ACHN (cell line): ENCODE results near the gene FGF8.
"Not testable (repeated sequence)": the region's sequence is repeated elsewhere in the genome, so short reads cannot be mapped to it uniquely, and the experiment has no call there.

Experiments
- DNase-seq: peaks from one replicate; pipeline ENCODE4 v3.0.0-alpha.2; 2015
- in situ Hi-C: cut with HindIII; loops from 2 replicates; pipeline ENCODE4 v1.10.0; 2017; ENCODE audit warnings: low sequenced_read_pairs, low pct_ligation_motif_present, low pct_unique_long_range_greater_than_20kb

The FGF8 gene

GRCh38 chr10:101775273-101776160 lies at the start of gene FGF8:
Gene FGF8, minus strand, starts transcription at chr10:101776114. Its CDS starts 214 bp downstream, at chr10:101775900.
- in situ Hi-C loops, result no loop called here
- DNase-seq, result no peak

- in situ Hi-C loops, result no loop called here
- DNase-seq, result no peak
These were observed 48.8 kb upstream of the FGF8 start for GRCh38 chr10:101824736-101825135.

GRCh38 chr10:101818872-101819633 lies 43.1 kb upstream of the FGF8 start:
- in situ Hi-C loops, result no loop called here
- no peak for DNase-seq

DNA sequence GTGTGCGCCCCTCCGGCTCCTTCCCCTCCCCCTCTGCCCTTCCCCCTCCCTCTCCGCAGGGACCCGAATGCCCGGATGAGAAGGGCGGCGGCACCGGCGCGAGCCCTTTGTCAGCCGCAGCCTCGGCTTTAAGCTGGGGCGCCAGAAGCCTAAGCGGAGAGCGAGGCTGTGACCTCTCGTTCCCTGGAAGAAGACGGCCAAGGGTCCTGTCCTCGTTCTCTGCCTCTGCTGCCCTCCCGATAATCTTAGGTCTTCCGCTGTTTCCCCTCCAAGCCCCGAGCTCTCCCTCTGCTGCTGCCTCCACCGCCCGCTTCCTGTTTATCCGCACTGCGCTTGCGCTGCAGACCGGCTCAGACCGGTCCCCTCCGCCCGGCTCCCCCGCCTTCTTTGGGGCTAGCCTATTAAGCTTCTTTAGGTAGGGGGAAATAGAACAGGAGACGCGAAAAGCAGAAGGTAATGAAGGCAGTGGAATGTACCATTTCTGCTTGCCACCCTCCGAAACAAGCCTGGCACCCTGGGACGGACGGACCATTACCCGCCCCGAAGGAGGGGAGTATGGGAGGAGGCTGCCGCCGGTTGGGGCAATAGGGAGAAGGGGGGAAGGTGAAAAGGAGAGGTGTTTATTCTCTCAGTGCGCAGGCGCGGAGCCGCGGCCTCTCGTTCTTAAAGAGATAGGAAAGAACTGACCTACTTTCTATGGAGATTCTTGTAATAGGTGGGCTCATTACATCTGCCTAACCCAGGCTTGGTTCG lies 42.4 kb upstream of the FGF8 start, which contains the start of gene OGA:
TSS of gene OGA (minus strand) at position 326 of the 753 bp plus-strand sequence. CDS start 422 bp downstream, outside the sequence.
- in situ Hi-C loops, result no loop called here
- peak; percentile 99 for DNase-seq

DNA sequence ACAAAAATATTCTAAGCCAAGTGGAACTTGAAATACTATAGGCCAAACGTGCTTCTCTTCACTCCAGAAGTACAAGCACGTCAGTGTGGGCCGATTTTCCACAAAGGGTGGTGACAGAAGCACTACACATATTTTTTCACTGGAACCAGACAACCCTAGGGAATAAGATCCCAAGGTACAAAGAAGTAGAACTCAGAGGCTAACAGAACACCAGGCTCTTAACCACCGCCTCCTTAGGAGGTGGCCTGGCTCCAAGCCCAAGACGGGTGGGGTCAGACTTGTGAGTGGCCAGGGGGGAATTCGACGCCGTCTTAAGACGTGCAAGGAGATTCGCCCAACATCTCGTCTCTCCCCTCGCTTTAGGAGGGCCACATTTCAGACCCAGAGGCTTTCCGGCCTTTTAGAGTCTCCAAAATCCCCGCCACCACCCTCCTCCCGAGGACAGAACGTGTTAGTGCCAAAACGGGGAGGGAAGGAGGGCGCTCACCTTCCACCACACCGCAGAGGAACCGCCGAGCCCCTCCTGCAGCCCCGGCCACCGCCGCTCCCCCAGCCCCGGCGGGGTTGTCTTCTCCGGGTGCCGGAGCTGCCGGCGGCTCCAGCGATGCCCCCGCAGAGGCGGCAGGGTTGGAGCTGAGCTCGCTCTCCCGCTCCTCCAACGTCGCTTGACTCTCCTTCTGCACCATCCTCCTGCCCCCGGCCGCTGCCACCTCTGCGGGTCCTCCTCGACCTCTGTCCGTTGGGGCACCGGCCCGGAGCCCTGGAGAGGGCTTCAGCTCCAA lies 41.6 kb upstream of the FGF8 start:
- DNase-seq, result peak; percentile 94
- in situ Hi-C loops, result no loop called here

- DNase-seq, result no peak
- in situ Hi-C loops, result no loop called here
These were observed 41.0 kb upstream of the FGF8 start for GRCh38 chr10:101816913-101817336.

DNA sequence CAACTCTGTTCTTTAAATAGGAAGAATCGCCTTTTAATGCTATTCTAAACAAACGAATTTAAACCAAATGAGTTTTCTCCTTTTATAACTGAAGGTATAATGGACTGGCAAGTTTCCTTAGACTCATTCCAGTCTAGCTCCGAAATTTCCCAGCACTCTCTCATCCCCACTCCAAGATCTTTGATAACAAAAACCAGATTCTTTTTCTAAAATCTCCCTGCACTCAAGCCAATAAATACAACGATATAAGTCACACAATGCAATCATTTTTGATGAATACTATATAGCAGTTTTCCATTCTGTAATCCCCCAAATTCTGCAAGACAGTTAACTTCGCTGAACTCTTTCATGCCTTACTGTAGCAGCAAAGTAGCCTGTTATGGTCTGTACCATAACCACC lies 40.5 kb upstream of the FGF8 start:
- DNase-seq, result no peak
- in situ Hi-C loops, result no loop called here

- in situ Hi-C loops, result no loop called here
- no peak for DNase-seq
These were observed 38.7 kb upstream of the FGF8 start for GRCh38 chr10:101814466-101815071.

GRCh38 chr10:101812606-101813005 lies 36.7 kb upstream of the FGF8 start:
- in situ Hi-C loops, result no loop called here

DNA sequence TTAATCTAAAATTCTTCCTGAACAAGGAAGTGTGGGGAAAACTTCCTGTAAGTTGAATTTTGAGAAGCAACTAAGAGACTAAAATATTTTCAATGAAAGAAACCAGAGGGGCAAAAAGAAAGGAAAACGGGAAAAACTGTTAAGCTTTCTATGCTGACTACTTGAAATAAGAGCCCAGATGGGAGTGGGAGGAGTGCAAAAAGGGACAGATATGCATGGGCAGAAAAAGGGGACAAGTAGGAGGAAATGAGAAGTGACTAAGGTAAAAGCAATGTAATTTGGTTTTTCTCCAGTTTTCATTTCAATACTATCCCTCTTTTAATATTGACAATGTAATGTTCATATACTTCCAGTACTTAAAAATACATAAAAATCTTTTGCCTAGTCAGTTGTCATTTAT lies 31.2 kb upstream of the FGF8 start:
- DNase-seq, result no peak
- in situ Hi-C loops, result no loop called here

More at GRCh38 chr10:101812606-101813005, 36.7 kb upstream of the FGF8 start:
- DNase-seq, result no peak

- in situ Hi-C loops, result no loop called here
- DNase-seq, result no peak
These were observed 27.6 kb upstream of the FGF8 start for GRCh38 chr10:101803511-101803910.

DNA sequence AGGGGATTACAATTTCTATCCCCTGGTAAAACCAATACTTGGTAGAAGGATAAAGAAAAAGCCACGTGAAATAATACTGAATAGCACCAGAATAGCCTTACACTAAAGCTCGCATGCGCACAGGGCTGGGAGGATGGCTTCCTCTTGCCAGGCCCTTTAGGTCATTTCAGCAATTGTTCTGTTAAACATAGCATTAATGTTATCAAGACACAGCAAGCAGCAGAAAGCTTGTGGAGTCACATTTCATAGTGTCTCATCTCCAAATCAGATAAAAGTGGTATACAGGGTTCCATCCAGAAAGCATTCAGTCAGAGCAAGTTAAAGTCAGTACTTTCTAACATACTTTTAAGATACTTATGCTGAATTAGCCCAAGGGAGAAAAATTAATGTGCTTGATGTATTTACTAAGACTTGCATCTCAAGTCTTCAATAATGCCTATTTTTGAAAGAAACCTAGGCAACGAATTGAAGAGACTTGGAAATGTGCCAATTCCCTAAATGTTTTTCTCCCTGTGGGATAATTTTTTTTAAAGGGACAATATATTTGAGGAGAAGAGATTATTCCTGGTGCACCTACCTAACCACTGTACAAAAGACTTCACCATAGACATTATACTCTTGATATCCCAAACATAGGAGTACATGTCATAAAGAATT lies 21.6 kb upstream of the FGF8 start:
- in situ Hi-C loops, result no loop called here
- DNase-seq, result no peak

- no peak for DNase-seq
- in situ Hi-C loops, result no loop called here
These were observed 17.6 kb upstream of the FGF8 start for GRCh38 chr10:101793526-101793925.

DNA sequence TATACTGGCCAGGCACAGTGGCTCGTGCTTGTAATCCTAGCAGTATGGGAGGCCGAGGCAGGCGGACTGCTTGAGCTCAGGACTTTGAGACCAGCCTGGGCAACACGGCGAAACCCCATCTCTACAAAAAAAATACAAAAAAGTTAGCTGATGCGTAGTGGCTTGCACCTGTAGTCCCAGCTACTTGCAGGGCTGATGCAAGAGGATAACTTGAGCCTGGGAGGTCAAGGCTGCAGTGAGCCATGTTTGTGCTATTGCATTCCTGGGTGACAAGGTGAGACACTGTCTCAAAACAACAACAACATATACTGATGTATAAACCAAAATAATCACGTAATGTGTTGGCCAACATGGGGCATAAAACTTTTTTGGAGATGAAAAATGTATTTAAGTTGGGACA lies 13.8 kb upstream of the FGF8 start:
- in situ Hi-C loops, result no loop called here
- no peak for DNase-seq

DNA sequence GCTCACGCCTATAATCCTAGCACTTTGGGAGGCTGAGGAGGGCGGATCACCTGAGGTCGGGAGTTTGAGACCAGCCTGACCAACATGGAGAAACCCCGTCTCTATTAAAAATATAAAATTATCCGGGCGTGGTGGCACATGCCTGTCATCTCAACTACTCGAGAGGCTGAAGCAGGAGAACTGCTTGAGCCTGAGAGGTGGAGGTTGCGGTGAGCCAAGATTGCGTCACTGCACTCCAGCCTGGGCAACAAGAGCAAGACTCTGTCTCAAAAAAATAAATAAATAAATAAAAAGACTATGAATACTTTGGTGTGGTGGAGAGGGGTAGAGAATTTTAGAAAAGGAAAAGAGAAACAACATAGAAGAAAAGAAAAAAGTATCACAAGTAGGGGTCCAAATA lies 13.3 kb upstream of the FGF8 start:
- in situ Hi-C loops, DNase-seq: not testable (repeated sequence)

DNA sequence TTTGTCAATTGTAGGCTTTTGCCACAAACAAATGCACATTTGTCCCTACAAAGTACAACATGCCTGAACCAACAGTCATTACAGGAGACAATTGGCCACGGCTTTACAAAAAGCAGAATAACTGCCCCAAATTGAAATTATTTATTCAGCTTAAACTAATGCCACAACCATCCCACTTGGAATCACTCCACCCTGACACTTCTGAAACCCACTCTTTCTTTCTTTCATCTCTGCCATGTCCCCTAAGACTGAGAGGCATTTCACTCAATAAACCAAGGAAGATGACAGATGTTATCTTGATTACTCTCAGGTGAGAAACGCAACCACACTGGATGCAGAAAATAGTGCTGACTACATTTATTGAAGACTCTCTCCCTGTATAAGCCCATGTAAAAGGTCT lies 9.9 kb upstream of the FGF8 start:
- in situ Hi-C loops, result no loop called here
- DNase-seq, result no peak

DNA sequence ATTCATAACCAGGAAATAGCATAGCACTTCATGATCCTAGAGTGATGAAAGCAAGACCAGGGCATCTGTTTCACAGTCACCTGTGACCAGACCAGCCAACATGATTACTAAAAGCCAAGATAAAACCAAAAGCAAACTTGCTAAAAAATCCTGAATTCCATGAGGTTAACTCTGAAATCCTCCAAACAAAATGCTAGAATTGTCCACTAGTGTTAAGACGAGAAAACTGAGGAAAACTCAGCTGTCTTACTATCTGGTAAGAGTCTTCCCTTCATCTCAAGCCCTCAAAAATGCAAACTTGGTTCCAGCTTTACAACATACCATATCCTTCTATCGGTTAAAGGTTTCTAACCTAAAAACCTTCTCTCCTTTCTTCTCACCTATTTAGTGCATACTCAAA lies 8.6 kb upstream of the FGF8 start:
- in situ Hi-C loops, result no loop called here

More for the DNA sequence above, 8.6 kb upstream of the FGF8 start:
- DNase-seq, result no peak
